Ishikawa (cell line): ENCODE results near the gene TUBA4A.
A peak's percentile ranks its signal among the peaks of the same experiment; 100 is the strongest.

ENCODE experiments used
- CEBPB ChIP-seq: IDR thresholded peaks from 2 replicates; pipeline ENCODE4 v1.6.1; 2012
- CREB1 ChIP-seq: IDR thresholded peaks from 2 replicates; pipeline ENCODE4 v1.6.1; 2012; ENCODE audit warnings: low read depth
- EGR1 ChIP-seq: IDR thresholded peaks from 2 replicates; pipeline ENCODE4 v1.6.1; 2012
- EP300 ChIP-seq: IDR thresholded peaks from 2 replicates; pipeline ENCODE4 v1.6.1; 2012; ENCODE audit warnings: borderline replicate concordance
- FOXM1 ChIP-seq: IDR thresholded peaks from 2 replicates; pipeline ENCODE4 v1.6.1; 2012; ENCODE audit warnings: low read depth, borderline replicate concordance
- NFIC ChIP-seq: IDR thresholded peaks from 2 replicates; pipeline ENCODE4 v1.6.1; 2012
- RAD21 ChIP-seq: IDR thresholded peaks from 2 replicates; pipeline ENCODE4 v1.6.1; 2012; ENCODE audit warnings: low read depth
- TAF1 ChIP-seq: IDR thresholded peaks from 2 replicates; pipeline ENCODE4 v1.6.1; 2012; ENCODE audit warnings: low read depth, mild to moderate bottlenecking
- TCF12 ChIP-seq: IDR thresholded peaks from 2 replicates; pipeline ENCODE4 v1.6.1; 2012; ENCODE audit warnings: low read depth
- TEAD4 ChIP-seq: IDR thresholded peaks from 2 replicates; pipeline ENCODE4 v1.6.1; 2012
- YY1 ChIP-seq: IDR thresholded peaks from 2 replicates; pipeline ENCODE4 v1.6.1; 2012; ENCODE audit warnings: low read depth
- ZBTB7A ChIP-seq: IDR thresholded peaks from 2 replicates; pipeline ENCODE4 v1.6.1; 2012; ENCODE audit warnings: low read depth
- TF ChIP-seq, protein P1 (sequence below): IDR thresholded peaks from 2 replicates; pipeline ENCODE4 v1.6.1; 2012
- TF ChIP-seq, protein P2 (sequence below): IDR thresholded peaks from 2 replicates; pipeline ENCODE4 v1.6.1; 2012; ENCODE audit warnings: low read depth, mild to moderate bottlenecking
- TF ChIP-seq, protein P3 (sequence below): IDR thresholded peaks from 2 replicates; pipeline ENCODE4 v1.6.1; 2012

TUBA4A gene

DNA sequence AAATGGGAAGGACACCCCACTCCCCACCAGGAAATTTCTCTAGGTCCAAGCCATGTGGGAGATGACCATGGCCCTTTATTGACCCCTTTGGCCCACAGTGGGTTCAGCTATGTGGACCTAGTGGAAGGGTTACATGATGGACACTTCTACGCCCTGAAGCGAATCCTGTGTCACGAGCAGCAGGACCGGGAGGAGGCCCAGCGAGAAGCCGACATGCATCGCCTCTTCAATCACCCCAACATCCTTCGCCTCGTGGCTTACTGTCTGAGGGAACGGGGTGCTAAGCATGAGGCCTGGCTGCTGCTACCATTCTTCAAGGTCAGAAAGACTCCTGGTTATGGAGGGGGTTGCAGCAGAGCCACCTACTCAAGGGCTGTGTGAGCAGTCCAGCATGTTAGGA lies 7.2 kb downstream of the TUBA4A start:
- TF ChIP-seq TEAD4, result no peak
- no peak for TF ChIP-seq NFIC
- TF ChIP-seq EGR1, result no peak
- no peak for TF ChIP-seq RAD21
- TF ChIP-seq FOXM1, result no peak
- TF ChIP-seq, protein P1, sequence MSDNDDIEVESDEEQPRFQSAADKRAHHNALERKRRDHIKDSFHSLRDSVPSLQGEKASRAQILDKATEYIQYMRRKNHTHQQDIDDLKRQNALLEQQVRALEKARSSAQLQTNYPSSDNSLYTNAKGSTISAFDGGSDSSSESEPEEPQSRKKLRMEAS, result no peak
- TF ChIP-seq, protein P2, sequence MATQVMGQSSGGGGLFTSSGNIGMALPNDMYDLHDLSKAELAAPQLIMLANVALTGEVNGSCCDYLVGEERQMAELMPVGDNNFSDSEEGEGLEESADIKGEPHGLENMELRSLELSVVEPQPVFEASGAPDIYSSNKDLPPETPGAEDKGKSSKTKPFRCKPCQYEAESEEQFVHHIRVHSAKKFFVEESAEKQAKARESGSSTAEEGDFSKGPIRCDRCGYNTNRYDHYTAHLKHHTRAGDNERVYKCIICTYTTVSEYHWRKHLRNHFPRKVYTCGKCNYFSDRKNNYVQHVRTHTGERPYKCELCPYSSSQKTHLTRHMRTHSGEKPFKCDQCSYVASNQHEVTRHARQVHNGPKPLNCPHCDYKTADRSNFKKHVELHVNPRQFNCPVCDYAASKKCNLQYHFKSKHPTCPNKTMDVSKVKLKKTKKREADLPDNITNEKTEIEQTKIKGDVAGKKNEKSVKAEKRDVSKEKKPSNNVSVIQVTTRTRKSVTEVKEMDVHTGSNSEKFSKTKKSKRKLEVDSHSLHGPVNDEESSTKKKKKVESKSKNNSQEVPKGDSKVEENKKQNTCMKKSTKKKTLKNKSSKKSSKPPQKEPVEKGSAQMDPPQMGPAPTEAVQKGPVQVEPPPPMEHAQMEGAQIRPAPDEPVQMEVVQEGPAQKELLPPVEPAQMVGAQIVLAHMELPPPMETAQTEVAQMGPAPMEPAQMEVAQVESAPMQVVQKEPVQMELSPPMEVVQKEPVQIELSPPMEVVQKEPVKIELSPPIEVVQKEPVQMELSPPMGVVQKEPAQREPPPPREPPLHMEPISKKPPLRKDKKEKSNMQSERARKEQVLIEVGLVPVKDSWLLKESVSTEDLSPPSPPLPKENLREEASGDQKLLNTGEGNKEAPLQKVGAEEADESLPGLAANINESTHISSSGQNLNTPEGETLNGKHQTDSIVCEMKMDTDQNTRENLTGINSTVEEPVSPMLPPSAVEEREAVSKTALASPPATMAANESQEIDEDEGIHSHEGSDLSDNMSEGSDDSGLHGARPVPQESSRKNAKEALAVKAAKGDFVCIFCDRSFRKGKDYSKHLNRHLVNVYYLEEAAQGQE, result no peak
- no peak for TF ChIP-seq ZBTB7A
- TF ChIP-seq CREB1, result no peak
- no peak for TF ChIP-seq CEBPB
- TF ChIP-seq TCF12, result no peak
- no peak for TF ChIP-seq YY1
- TF ChIP-seq TAF1, result no peak
- TF ChIP-seq, protein P3, sequence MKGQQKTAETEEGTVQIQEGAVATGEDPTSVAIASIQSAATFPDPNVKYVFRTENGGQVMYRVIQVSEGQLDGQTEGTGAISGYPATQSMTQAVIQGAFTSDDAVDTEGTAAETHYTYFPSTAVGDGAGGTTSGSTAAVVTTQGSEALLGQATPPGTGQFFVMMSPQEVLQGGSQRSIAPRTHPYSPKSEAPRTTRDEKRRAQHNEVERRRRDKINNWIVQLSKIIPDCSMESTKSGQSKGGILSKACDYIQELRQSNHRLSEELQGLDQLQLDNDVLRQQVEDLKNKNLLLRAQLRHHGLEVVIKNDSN, result no peak

DNA sequence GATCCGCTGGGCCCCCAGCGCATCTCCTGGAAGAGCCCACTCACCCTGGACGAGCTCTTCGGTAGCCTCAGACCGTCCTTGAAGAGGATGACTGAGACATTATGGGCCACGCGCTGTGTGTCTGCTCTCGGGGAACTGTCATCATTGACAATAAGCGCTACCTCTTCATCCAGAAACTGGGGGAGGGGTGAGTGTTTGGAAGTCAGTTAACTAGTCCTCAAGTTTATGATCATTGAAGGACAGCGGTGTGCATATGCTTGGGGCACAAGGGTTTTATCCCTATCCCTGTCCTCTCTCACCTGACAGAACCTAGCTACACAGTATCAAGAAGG lies 7.9 kb downstream of the TUBA4A start:
- TF ChIP-seq ZBTB7A (no peak), EGR1 (no peak), EP300 (no peak), YY1 (no peak), TCF12 (no peak), NFIC (no peak), CREB1 (no peak), FOXM1 (no peak), TEAD4 (no peak), RAD21 (no peak), CEBPB (no peak), TAF1 (no peak)
- TF ChIP-seq, protein P3, result no peak
- TF ChIP-seq, protein P2, result no peak
- TF ChIP-seq, protein P1, result no peak

DNA sequence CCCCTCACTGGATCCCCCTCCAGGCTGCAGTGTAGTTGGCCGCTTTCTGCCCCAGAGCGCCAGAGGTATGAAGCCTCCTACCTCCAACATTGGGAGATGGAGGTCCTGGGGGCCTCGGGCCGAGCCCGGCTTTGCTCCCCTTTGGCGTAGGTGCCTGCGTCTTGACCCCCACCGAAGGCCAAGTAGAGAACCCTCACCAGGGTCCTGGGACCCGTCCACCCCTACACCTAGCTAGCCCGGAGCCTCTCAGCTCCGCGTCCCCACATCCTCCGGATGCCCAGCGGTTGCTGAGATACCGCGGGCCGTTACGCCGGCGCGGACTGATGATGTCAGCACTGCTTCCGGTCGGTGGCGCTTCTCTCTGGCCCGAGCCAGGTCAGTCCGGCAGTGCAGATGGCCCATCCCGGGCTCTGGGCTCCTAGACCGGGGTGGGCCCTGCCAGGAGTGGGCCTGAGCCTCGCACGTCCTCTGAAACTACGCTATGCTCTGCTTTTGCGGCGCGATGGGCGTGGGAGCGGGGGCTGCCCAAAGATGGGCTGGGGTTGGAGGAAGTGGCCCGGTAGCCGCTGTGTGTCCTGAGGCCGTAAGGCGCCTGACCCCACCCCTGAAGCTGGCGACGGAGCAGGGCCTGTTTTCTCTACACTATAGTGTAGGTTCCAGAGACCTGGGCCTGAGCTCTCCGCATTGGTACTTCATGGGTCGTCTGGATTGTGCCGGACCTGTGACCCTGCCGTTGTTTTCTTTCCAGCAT lies 8.4 kb downstream of the TUBA4A start, which contains the start of the genes GLB1L and STK16:
GLB1L (minus strand) TSS at position 297 of the 751 bp plus-strand sequence. CDS start 1,871 bp downstream, outside the sequence.
STK16 (plus strand) TSS at position 332 of the 751 bp plus-strand sequence. CDS start 521 bp downstream, outside the sequence.
- 0 out of 2 replicates have a peak, but pooled peaks have one; percentile 3 for TF ChIP-seq RAD21
- TF ChIP-seq ZBTB7A, result no peak
- TF ChIP-seq CEBPB, result no peak
- TF ChIP-seq CREB1, result peak; percentile 87
- 0 out of 2 replicates have a peak, but pooled peaks have one; percentile 17 for TF ChIP-seq YY1
- TF ChIP-seq TAF1, result peak; percentile 66

DNA sequence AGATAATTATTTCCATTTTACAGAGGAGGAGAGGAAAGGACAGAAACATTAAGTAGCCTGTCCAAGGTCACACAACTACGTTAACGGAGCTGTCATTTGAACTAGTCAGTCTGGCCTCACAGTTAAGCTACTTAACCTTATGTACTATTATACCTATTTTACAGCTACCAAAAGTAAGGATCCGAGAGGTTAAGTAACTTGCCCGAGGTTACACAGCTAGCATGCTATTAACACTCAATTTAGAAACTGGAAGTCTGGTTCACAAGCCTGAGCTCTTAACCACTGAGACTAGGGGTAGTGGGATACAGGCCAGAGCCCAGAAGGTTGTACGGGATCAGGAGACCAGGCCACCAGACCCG lies 8.9 kb downstream of the TUBA4A start:
- TF ChIP-seq FOXM1 (no peak), TAF1 (no peak), CEBPB (no peak), NFIC (no peak), YY1 (no peak), RAD21 (no peak), CREB1 (no peak)
- TF ChIP-seq, protein P1, result no peak
- TF ChIP-seq, protein P2, result no peak
